ENCODE data around the gene FXYD5.
"Not testable (repeated sequence)": the region's sequence is repeated elsewhere in the genome, so short reads cannot be mapped to it uniquely, and the experiment has no call there.

Gene FXYD5

DNA sequence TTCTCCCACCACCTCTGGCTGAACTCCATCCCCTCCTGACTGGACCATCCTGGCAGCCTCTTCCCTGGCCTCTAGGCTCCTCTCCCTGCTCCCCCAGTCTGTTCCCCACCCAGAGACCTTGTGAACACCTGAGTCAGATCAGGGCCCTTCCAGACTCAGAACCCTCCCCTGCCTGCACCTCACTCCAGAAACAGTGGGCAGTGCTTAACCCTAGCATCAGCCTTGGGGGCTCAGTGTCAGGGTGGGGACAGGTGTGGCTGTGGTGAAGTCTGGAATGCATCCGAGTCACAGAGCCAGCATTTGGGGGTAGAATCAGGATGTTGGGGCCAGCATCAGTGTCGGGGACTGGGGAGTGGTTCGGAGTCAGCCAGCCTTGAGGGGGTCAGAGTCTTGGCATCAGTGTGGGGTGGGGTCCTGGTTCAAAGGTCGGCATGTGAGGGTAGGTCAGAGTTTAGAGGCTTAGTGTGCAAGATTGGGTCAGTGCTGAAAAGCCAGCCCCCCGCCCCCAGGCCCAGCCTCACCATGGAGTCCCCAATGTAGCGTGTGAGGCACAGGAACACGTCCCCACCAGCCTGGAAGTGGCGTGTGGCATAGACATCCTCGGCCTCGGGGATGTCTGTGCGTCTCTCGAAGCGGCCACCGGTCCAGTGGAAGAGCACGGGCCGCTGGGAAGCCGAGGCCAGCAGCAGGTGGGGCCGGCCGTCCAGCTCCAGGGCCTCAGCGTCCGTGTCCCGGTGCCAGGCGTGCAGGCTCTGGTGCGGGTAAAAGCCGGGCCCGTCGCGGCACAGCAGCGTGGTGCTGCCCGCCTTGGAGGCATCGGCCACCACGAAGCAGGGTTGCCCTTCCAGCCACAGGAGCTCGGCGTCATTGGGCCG is 28.5 kb upstream of the FXYD5 start:
- FAIRE-seq (no peak), DNase-seq (ENCODE audit: insufficient read length, low spot score) (no peak)
- no peak for TF ChIP-seq PAX5 (IDR thresholded peaks at IDR 0.05; ENCODE audit: insufficient read depth, low read length, severe bottlenecking)
- no peak for TF ChIP-seq POLR2A (IDR thresholded peaks at IDR 0.05; ENCODE audit: low read depth, low read length)
- TF ChIP-seq POU2F2 (IDR thresholded peaks at IDR 0.05; ENCODE audit: low read depth, low read length): no peak
- TF ChIP-seq SPI1 (IDR thresholded peaks at IDR 0.05; ENCODE audit: low read depth, low read length): no peak
- no peak for TF ChIP-seq TAF1 (IDR thresholded peaks at IDR 0.05; ENCODE audit: low read depth, low read length)
- no peak for TF ChIP-seq POLR2AphosphoS5 (IDR thresholded peaks at IDR 0.05; ENCODE audit: low read depth, low read length)

- TF ChIP-seq TAF1 (IDR thresholded peaks at IDR 0.05; ENCODE audit: low read depth, low read length) (no peak), POLR2AphosphoS5 (IDR thresholded peaks at IDR 0.05; ENCODE audit: low read depth, low read length) (no peak), POU2F2 (IDR thresholded peaks at IDR 0.05; ENCODE audit: low read depth, low read length) (no peak), POLR2A (IDR thresholded peaks at IDR 0.05; ENCODE audit: low read depth, low read length) (no peak), PAX5 (IDR thresholded peaks at IDR 0.05; ENCODE audit: insufficient read depth, low read length, severe bottlenecking) (no peak), SPI1 (IDR thresholded peaks at IDR 0.05; ENCODE audit: low read depth, low read length) (no peak)
- DNase-seq (ENCODE audit: insufficient read length, low spot score): no peak
- no peak for FAIRE-seq
Measured at GRCh38 chr19:35126624-35126959, 27.9 kb upstream of the FXYD5 start.

GRCh38 chr19:35127871-35128270 is 26.7 kb upstream of the FXYD5 start:
- FAIRE-seq: no peak
- TF ChIP-seq POU2F2 (IDR thresholded peaks at IDR 0.05; ENCODE audit: low read depth, low read length) (no peak), SPI1 (IDR thresholded peaks at IDR 0.05; ENCODE audit: low read depth, low read length) (no peak), PAX5 (IDR thresholded peaks at IDR 0.05; ENCODE audit: insufficient read depth, low read length, severe bottlenecking) (no peak), POLR2AphosphoS5 (IDR thresholded peaks at IDR 0.05; ENCODE audit: low read depth, low read length) (no peak), TAF1 (IDR thresholded peaks at IDR 0.05; ENCODE audit: low read depth, low read length) (no peak), POLR2A (IDR thresholded peaks at IDR 0.05; ENCODE audit: low read depth, low read length) (no peak)
- no peak for DNase-seq (ENCODE audit: insufficient read length, low spot score)

DNA sequence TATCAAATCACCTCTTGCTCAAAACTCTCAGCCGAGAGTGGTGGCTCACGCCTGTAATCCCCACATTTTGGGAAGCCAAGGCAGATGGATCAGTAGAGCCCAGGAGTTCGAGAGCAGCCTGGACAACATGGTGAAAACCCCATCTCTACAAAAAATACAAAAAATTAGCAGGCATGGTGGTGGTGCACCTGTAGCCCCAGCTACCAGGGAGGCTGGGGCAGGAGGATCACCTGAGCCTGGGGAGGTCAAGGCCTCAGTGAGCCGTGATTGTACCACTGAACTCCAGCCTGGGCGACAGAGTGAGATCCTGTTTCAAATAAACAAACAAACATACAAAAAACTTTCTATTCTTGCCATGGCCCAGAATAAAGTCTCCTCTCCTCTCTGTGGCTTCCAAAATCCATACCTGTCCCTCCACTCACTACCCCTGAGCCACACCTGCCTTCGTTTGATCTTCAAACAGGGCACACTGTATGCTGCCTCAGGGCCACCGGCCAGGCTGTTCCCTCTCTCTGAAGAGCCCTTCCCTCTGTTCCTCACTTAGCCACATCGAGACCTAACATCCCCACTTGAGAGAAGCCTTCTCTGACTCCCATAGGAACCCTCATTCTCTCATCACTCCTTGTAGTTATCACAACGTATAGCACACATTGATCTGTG is 26.0 kb upstream of the FXYD5 start:
- FAIRE-seq (no peak), DNase-seq (ENCODE audit: insufficient read length, low spot score) (no peak)
- TF ChIP-seq TAF1 (IDR thresholded peaks at IDR 0.05; ENCODE audit: low read depth, low read length) (no peak), POLR2A (IDR thresholded peaks at IDR 0.05; ENCODE audit: low read depth, low read length) (no peak), PAX5 (IDR thresholded peaks at IDR 0.05; ENCODE audit: insufficient read depth, low read length, severe bottlenecking) (no peak), SPI1 (IDR thresholded peaks at IDR 0.05; ENCODE audit: low read depth, low read length) (no peak), POLR2AphosphoS5 (IDR thresholded peaks at IDR 0.05; ENCODE audit: low read depth, low read length) (no peak), POU2F2 (IDR thresholded peaks at IDR 0.05; ENCODE audit: low read depth, low read length) (no peak)

DNA sequence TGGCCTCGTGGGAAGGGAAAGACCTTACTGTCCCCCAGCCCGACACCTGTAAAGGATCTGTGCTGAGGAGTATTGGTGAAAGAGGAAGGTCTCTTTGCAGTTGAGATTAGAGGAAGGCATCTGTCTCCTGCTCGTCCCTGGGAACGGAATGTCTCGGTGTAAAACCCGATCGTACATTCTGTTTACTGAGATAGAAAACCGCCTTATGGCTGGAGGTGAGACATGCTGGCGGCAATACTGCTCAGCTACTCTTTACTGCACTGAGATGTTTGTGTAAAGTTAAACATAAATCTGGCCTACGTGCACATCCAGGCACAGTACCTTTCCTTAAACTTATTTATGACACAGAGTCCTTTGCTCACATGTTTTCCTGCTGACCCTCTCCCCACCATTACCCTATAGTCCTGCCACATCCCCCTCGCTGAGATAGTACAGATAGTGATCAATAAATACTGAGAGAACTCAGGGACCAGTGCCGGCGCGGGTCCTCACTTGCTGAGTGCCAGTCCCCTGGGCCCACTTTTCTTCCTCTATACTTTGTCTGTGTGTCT is 24.7 kb upstream of the FXYD5 start:
- not testable (repeated sequence) for FAIRE-seq; DNase-seq (ENCODE audit: insufficient read length, low spot score)

GRCh38 chr19:35130761-35131720 is 23.5 kb upstream of the FXYD5 start:
- TF ChIP-seq TAF1 (IDR thresholded peaks at IDR 0.05; ENCODE audit: low read depth, low read length) (no peak), PAX5 (IDR thresholded peaks at IDR 0.05; ENCODE audit: insufficient read depth, low read length, severe bottlenecking) (no peak), POU2F2 (IDR thresholded peaks at IDR 0.05; ENCODE audit: low read depth, low read length) (no peak), SPI1 (IDR thresholded peaks at IDR 0.05; ENCODE audit: low read depth, low read length) (no peak), POLR2AphosphoS5 (IDR thresholded peaks at IDR 0.05; ENCODE audit: low read depth, low read length) (no peak), POLR2A (IDR thresholded peaks at IDR 0.05; ENCODE audit: low read depth, low read length) (no peak)
- DNase-seq (ENCODE audit: insufficient read length, low spot score) (no peak), FAIRE-seq (no peak)

DNA sequence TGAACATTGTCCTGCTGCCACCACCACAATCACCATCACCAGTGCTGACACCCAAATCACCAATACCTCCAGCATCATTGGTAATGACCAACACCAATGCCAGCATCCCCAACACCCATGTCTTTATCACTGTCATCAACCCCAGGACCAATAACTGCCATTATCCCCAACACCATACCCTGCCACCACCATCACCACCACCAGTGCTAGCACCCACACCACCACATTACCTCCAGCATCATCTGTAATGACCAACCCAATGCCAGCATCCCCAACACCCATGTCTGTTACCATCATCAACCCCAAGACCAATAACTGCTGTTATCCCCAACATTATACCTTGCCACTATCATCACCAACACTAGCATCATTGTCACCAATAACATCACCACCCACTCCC is 22.3 kb upstream of the FXYD5 start:
- FAIRE-seq: no peak
- TF ChIP-seq PAX5 (IDR thresholded peaks at IDR 0.05; ENCODE audit: insufficient read depth, low read length, severe bottlenecking): no peak
- TF ChIP-seq TAF1 (IDR thresholded peaks at IDR 0.05; ENCODE audit: low read depth, low read length): no peak
- TF ChIP-seq POLR2AphosphoS5 (IDR thresholded peaks at IDR 0.05; ENCODE audit: low read depth, low read length): no peak
- no peak for TF ChIP-seq POU2F2 (IDR thresholded peaks at IDR 0.05; ENCODE audit: low read depth, low read length)
- TF ChIP-seq POLR2A (IDR thresholded peaks at IDR 0.05; ENCODE audit: low read depth, low read length): no peak
- no peak for TF ChIP-seq SPI1 (IDR thresholded peaks at IDR 0.05; ENCODE audit: low read depth, low read length)
- DNase-seq (ENCODE audit: insufficient read length, low spot score): no peak

DNA sequence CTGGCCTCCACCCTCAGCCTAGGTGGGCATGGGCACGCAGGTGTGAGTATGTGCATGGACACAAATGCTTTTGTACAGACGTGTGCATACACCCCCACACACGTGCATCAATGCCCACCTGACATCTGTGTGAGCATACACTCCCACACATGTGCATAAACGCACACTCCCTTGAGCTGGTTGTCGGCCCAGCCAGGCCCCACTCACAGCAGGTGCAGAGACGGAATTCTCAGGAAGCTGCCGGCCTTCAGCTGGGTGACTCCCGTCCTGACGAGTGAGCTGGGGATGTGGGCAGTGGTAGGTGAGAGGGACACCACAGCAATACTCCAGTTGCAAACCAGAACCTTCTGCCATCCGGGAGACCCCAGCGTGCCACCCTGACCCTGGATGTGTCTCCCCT is 20.7 kb upstream of the FXYD5 start:
- no peak for TF ChIP-seq POLR2AphosphoS5 (IDR thresholded peaks at IDR 0.05; ENCODE audit: low read depth, low read length)
- no peak for TF ChIP-seq PAX5 (IDR thresholded peaks at IDR 0.05; ENCODE audit: insufficient read depth, low read length, severe bottlenecking)
- no peak for TF ChIP-seq POLR2A (IDR thresholded peaks at IDR 0.05; ENCODE audit: low read depth, low read length)
- TF ChIP-seq SPI1 (IDR thresholded peaks at IDR 0.05; ENCODE audit: low read depth, low read length): no peak
- no peak for TF ChIP-seq TAF1 (IDR thresholded peaks at IDR 0.05; ENCODE audit: low read depth, low read length)
- no peak for TF ChIP-seq POU2F2 (IDR thresholded peaks at IDR 0.05; ENCODE audit: low read depth, low read length)
- FAIRE-seq (no peak), DNase-seq (ENCODE audit: insufficient read length, low spot score) (no peak)
